B cell (primary cell): ENCODE measurements around the gene OSM. TPM values are rescaled to one million over a fixed set of nuclear protein-coding genes. Genes with fewer than 3 reads are reported as not detected.

Source experiments
- ATAC-seq: fragments of 200-7000 bp; cut with Tn5 transposase; one replicate; pipeline ENCODE4 v1.10.0; 2021; ENCODE audit warnings: low read depth, mild to moderate bottlenecking, moderate number of reproducible peaks, moderate library complexity
- CTCF ChIA-PET: fragments of 350-600 bp; sonication (Branson Sonifier 250); formaldehyde crosslinking; loops from one replicate; lab custom pipeline; 2021; ENCODE audit warnings: antibody characterized with exemption, inconsistent platforms; lab: Charles Lee
- POLR2A ChIA-PET: fragments of 350-600 bp; sonication (Branson Sonifier 250); formaldehyde crosslinking; loops from one replicate; lab custom pipeline; 2021; ENCODE audit warnings: antibody characterized with exemption; lab: Charles Lee
- DNase-seq: peaks from one replicate; pipeline ENCODE4 v3.0.0; 2013
- H2AFZ ChIP-seq: 2 replicates; pipeline ENCODE4 v1.6.1; 2012; ENCODE audit warnings: mild to moderate bottlenecking, low read depth, low read length; ENCODE audit not compliant: insufficient read depth, poor library complexity, severe bottlenecking
- H3K27ac ChIP-seq, 2 donors: 1 replicate in 1 of 2; 2 replicates in 1 of 2; pipeline ENCODE4 v1.5.1; 2012 to 2013; ENCODE audit warnings: low read length in 2 of 2, mild to moderate bottlenecking in 2 of 2, moderate library complexity in 1 of 2
- H3K27me3 ChIP-seq, 4 experiments: fragments of 200-600 bp in 1 of 4; sonication (generic) in 1 of 4; replicated peaks in 1 of 4; 1 replicate in 2 of 4; 2 replicates in 2 of 4; pipeline versions ENCODE4 v1.6.1 to v1.7.0; 2013 to 2016; ENCODE audit warnings: low read length in 3 of 4, mild to moderate bottlenecking in 2 of 4, mixed read lengths in 1 of 4, moderate library complexity in 1 of 4; ENCODE audit not compliant: insufficient read depth in 4 of 4, control insufficient read depth in 3 of 4; ENCODE audit errors: control extremely low read depth in 1 of 4
- H3K36me3 ChIP-seq, 2 experiments: replicated peaks in 1 of 2; 1 replicate in 1 of 2; 2 replicates in 1 of 2; pipeline versions ENCODE4 v1.6.1 to v1.7.1; 2013; ENCODE audit warnings: low read length in 1 of 2; ENCODE audit not compliant: insufficient read depth in 2 of 2, control insufficient read depth in 1 of 2; ENCODE audit errors: control extremely low read depth in 1 of 2, extremely low read depth in 1 of 2
- H3K4me1 ChIP-seq, 2 donors: fragments of 200-600 bp in 1 of 2; sonication (generic) in 1 of 2; 1 replicate in 1 of 2; 2 replicates in 1 of 2; pipeline versions ENCODE4 v1.5.1 to v1.6.1; 2013 to 2017; ENCODE audit warnings: low read length in 2 of 2; ENCODE audit not compliant: control insufficient read depth in 2 of 2, insufficient read depth in 2 of 2
- H3K4me2 ChIP-seq: replicated peaks from 2 replicates; pipeline ENCODE3; 2012; ENCODE audit warnings: mild to moderate bottlenecking, low read depth, low read length; ENCODE audit not compliant: poor library complexity, severe bottlenecking
- H3K4me3 ChIP-seq, 5 experiments: fragments of 200-600 bp in 1 of 5; sonication (generic) in 1 of 5; 1 replicate in 3 of 5; 2 replicates in 2 of 5; pipeline versions ENCODE4 v1.5.1 to v1.7.0; 2011 to 2016; ENCODE audit warnings: low read length in 4 of 5, mild to moderate bottlenecking in 4 of 5, low read depth in 2 of 5, control low read depth in 1 of 5, moderate library complexity in 1 of 5; ENCODE audit not compliant: insufficient read depth in 1 of 5; ENCODE audit errors: control extremely low read depth in 1 of 5, extremely low read depth in 1 of 5
- H3K79me2 ChIP-seq: fragments of 200-600 bp; sonication (generic); one replicate; pipeline ENCODE4 v1.6.0; 2016; ENCODE audit warnings: low read length; ENCODE audit not compliant: control insufficient read depth, insufficient read depth
- H3K9ac ChIP-seq: fragments of 200-600 bp; sonication (generic); 2 replicates; pipeline ENCODE4 v1.6.1; 2017; ENCODE audit warnings: mild to moderate bottlenecking, low read length, moderate library complexity
- H3K9me3 ChIP-seq, 3 donors: one replicate each; pipeline versions ENCODE4 v1.6.1 to v1.7.1; 2013; ENCODE audit warnings: low read length in 2 of 3; ENCODE audit not compliant: control insufficient read depth in 2 of 3, insufficient read depth in 1 of 3; ENCODE audit errors: control extremely low read depth in 1 of 3
- H4K20me1 ChIP-seq: 2 replicates; pipeline ENCODE4 v1.6.0; 2012; ENCODE audit warnings: mild to moderate bottlenecking, low read length; ENCODE audit not compliant: insufficient read depth, control insufficient read depth, poor library complexity, severe bottlenecking
- H3K27ac Mint-ChIP-seq: one replicate; pipeline ENCODE4 v1.8.0; 2021; ENCODE audit warnings: mixed read lengths
- H3K27me3 Mint-ChIP-seq: one replicate; pipeline ENCODE4 v1.8.0; 2021; ENCODE audit warnings: mixed read lengths
- H3K4me1 Mint-ChIP-seq: one replicate; pipeline ENCODE4 v1.8.0; 2021; ENCODE audit warnings: mixed read lengths
- H3K4me3 Mint-ChIP-seq: one replicate; pipeline ENCODE4 v1.8.0; 2021; ENCODE audit warnings: mixed read lengths
- H3K9me3 Mint-ChIP-seq: one replicate; pipeline ENCODE4 v1.8.0; 2022; ENCODE audit warnings: mixed read lengths; ENCODE audit not compliant: insufficient read depth
- EZH2 ChIP-seq: IDR thresholded peaks from 2 replicates; pipeline ENCODE4 v1.6.1; 2012; ENCODE audit warnings: borderline replicate concordance, low read depth, mild to moderate bottlenecking, moderate library complexity, low read length; ENCODE audit not compliant: insufficient read depth, poor library complexity, severe bottlenecking
- WGBS: methylation state at CpG from one replicate; pipeline ENCODE4 v1.1.5; 2013; ENCODE audit warnings: missing lambda C conversion rate; ENCODE audit not compliant: insufficient coverage; 5-methylcytosine and 5-hydroxymethylcytosine counted together
- intact Hi-C: fragments of 100-400 bp; cut with micrococcal nuclease; formaldehyde crosslinking; loops from one replicate; pipeline ENCODE4 v1.10.0; 2022
- polyA plus RNA-seq: library from polyadenylated mRNA; depleted of rRNA; stranded (reverse); fragments of >200 nt; gene quantifications from 2 replicates; pipeline ENCODE4 v1.2.3, GENCODE V29; 2012
- total RNA-seq, 2 donors: library from RNA; stranded (reverse); fragments of 120-200 nt in 1 of 2; gene quantifications; 1 replicate in 1 of 2; 2 replicates in 1 of 2; pipeline versions ENCODE4 v1.2.3 to v1.2.4, GENCODE V29; 2013 to 2022
- TF ChIP-seq, protein P1 (sequence below): fragments of 200-600 bp; IDR thresholded peaks from one replicate; pipeline ENCODE4 v1.8.0; 2022; ENCODE audit warnings: antibody characterized with exemption, mild to moderate bottlenecking

The OSM gene
- total and polyA plus RNA-seq, 2 donors (not counting 1 experiment from before 2014, with no cell fraction given) = 1.8 to 12.5 TPM

DNA sequence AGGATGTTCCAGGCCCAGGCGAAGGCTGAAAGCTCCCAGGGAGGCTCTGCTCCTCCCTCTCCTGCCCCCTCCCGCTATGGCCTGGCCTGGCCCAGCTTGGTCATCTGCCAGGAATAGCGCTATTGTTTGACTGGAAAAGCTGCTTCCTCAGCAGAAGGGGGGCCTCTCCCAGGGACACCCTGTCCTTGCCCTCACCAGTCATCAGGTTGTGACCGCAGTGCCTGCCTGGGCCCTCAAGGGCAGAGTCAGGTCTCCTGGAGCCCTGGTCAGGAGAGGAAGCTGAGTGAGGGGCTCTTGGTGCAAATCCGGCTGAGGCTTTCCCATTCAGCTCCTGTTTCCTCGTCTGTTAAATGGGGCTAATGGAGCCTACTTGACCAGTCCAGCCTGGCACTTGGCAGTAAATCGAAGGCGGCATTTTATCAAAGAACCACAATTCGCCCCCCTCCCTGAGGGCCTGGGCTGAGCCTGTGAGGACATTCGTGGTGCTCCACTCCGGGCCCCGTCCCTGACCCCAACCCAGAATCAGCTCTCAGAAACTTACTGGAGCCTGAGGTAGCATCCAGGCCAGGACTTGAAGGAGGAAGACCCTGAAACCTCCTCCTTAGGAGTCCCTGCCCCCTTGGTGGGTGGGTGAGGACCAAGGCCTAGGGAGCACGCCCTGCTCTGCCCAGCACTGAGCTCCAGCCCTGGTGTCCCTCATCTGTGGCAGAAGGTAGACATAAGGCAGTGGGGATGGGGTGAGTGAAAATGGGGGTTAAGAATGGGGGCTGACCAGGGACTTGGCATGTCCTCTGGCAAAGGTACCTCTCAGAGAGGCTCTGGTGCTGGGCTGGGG, 24.6 kb upstream of the OSM start:
- peaks cover 38% of the 10 kb centered on the region for H3K4me1 Mint-ChIP-seq
- peaks cover 23 to 44% of the 10 kb centered on the region in 2 donors for H3K4me1 ChIP-seq
- no peak overlapping the region for H3K4me3 ChIP-seq
- intact Hi-C loops = no loop called here
- peak overlapping the region; percentile 32 for H3K4me3 Mint-ChIP-seq
- no peaks in the 10 kb centered on the region for H3K27me3 Mint-ChIP-seq
- H3K36me3 ChIP-seq = peaks cover 0 to 43% of the 10 kb centered on the region in 2 experiments
- CTCF ChIA-PET = interaction anchor here (0.9 to 13.2 kb wide), 9 partner anchors 10 to 182 kb away, joined by 3 to 510 read pairs (median 62); partner anchors contain the start of genes CCDC157, MTFP1, RNF215 and SEC14L2
- ATAC-seq (no peak), DNase-seq (no peak)
- H3K27ac ChIP-seq = peak overlapping the region in 1 of 2 donors; percentile 72
- H3K27ac Mint-ChIP-seq = peak overlapping the region; percentile 93
- H3K9me3 Mint-ChIP-seq = no peaks in the 10 kb centered on the region
- H3K9me3 ChIP-seq = no peaks in the 10 kb centered on the region
- whole genome bisulfite sequencing = 95% methylated on average over 10 of the region's 13 CpGs
- no peak overlapping the region for H3K9ac ChIP-seq
- H3K4me2 ChIP-seq = peak overlapping the region; percentile 98
- no peak overlapping the region for H2AFZ ChIP-seq
- POLR2A ChIA-PET = interaction anchor here (1.1 to 5.9 kb wide), 4 partner anchors 14 to 105 kb away, joined by 3 to 64 read pairs (median 30); partner anchors contain the start of genes SEC14L2 and TBC1D10A
- no peaks in the 10 kb centered on the region for H3K27me3 ChIP-seq
- peaks cover 22% of the 10 kb centered on the region for H4K20me1 ChIP-seq
- TF ChIP-seq, protein P1, sequence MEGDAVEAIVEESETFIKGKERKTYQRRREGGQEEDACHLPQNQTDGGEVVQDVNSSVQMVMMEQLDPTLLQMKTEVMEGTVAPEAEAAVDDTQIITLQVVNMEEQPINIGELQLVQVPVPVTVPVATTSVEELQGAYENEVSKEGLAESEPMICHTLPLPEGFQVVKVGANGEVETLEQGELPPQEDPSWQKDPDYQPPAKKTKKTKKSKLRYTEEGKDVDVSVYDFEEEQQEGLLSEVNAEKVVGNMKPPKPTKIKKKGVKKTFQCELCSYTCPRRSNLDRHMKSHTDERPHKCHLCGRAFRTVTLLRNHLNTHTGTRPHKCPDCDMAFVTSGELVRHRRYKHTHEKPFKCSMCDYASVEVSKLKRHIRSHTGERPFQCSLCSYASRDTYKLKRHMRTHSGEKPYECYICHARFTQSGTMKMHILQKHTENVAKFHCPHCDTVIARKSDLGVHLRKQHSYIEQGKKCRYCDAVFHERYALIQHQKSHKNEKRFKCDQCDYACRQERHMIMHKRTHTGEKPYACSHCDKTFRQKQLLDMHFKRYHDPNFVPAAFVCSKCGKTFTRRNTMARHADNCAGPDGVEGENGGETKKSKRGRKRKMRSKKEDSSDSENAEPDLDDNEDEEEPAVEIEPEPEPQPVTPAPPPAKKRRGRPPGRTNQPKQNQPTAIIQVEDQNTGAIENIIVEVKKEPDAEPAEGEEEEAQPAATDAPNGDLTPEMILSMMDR = no peak
- no peak for TF ChIP-seq EZH2
- H3K79me2 ChIP-seq = peaks cover 28% of the 10 kb centered on the region
